Vagina (tissue), 2 donors: ENCODE results near the gene ZNF598. TPM values are rescaled to one million over a fixed set of nuclear protein-coding genes. Genes with fewer than 3 reads are reported as not detected.
"Not testable (repeated sequence)": the region's sequence is repeated elsewhere in the genome, so short reads cannot be mapped to it uniquely, and the experiment has no call there.

Experiments
- DNase-seq, 2 donors: peaks; one replicate each; pipeline ENCODE4 v3.0.0-alpha.2; 2017; ENCODE audit errors: extremely low spot score in 2 of 2
- H3K27ac ChIP-seq: fragments of 200-600 bp; sonication (generic); one replicate; pipeline ENCODE4 v1.5.1; 2019
- H3K27me3 ChIP-seq: fragments of 200-600 bp; sonication (generic); one replicate; pipeline ENCODE4 v1.5.1; 2019
- H3K36me3 ChIP-seq, 2 donors: fragments of 200-600 bp; sonication (generic); one replicate each; pipeline ENCODE4 v1.5.1; 2017 to 2019
- H3K4me1 ChIP-seq: fragments of 200-600 bp; sonication (generic); one replicate; pipeline ENCODE4 v1.5.1; 2019
- H3K4me3 ChIP-seq, 2 donors: fragments of 200-600 bp; sonication (generic); 1 replicate in 1 of 2; 2 replicates in 1 of 2; pipeline ENCODE4 v1.5.1; 2016 to 2019
- H3K9me3 ChIP-seq: fragments of 200-600 bp; sonication (generic); one replicate; pipeline ENCODE4 v1.5.1; 2019
- POLR2A ChIP-seq, 2 donors: fragments of 450-650 bp; IDR thresholded peaks; one replicate each; pipeline ENCODE4 v1.6.1; 2017; ENCODE audit warnings: antibody characterized with exemption in 2 of 2, mild to moderate bottlenecking in 2 of 2, moderate library complexity in 2 of 2
- POLR2AphosphoS5 ChIP-seq, 2 donors: sonication (generic); formaldehyde crosslinking; IDR thresholded peaks; one replicate each; pipeline ENCODE4 v1.9.0; 2017; ENCODE audit warnings: antibody characterized with exemption in 2 of 2, mild to moderate bottlenecking in 2 of 2, low read depth in 1 of 2; ENCODE audit not compliant: insufficient read depth in 1 of 2
- intact Hi-C: fragments of 100-400 bp; cut with DNase I; formaldehyde crosslinking; loops from one replicate; pipeline ENCODE4 v1.15.1; 2023
- total RNA-seq: library from RNA; depleted of rRNA; stranded (reverse); fragments of >200 nt; gene quantifications from one replicate; pipeline ENCODE4 v1.2.3, GENCODE V29; 2016
- TF ChIP-seq, protein P1 (sequence below), 3 experiments: fragments of 450-650 bp in 2 of 3; fragments of 200-600 bp in 1 of 3; sonication (generic) in 1 of 3; IDR thresholded peaks; one replicate each; pipeline ENCODE4 v1.5.1; 2017 to 2019; ENCODE audit warnings: antibody characterized with exemption in 3 of 3, mild to moderate bottlenecking in 2 of 3, moderate library complexity in 2 of 3

The ZNF598 gene
- total RNA-seq, 1 donor from 2014 or later: 51.8 TPM

DNA sequence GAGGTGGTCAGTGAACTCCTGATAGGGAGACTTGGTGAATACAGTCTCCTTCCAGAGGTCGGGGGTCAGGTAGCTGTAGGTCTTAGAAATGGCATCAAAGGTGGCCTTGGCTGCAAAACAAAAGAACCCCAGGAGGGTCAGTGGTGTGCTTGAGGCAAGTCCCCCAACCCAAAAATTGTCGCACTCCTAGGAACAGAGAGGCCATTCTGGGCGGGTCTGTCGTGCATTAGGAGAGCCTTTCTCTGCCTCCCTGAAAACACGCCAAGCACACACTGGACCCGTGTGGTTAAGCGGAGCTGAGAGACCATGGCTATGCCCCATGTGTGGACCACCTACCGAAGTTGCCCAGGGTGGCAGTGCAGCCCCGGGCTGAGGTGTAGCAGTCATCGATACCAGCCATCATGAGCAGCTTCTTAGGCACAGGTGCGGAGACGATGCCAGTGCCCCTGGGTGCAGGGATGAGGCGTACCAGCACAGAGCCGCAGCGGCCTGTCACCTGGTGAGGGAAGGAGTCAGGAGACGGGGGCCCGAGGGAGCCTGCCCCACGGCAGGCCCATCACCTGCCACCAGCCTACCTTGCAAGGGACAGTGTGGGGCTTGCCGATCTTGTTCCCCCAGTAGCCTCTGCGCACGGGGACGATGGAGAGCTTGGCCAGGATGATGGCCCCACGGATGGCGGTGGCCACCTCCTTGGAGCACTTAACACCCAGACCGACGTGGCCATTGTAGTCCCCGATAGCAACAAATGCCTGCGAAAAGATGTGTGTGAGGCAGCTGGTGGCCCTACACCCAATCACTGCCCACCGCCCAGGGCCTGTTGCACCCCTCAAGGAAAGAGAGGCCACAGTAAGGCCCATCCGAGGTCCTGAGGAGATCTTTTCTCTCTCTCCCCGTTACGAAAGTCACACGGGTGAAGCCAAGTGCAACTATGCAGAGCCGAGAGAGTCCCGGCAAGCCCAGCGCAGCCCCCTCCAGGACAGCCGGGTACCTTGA, 47.2 kb downstream of the ZNF598 start:
- intact Hi-C loops, H3K27me3 ChIP-seq, H3K9me3 ChIP-seq, DNase-seq, H3K27ac ChIP-seq: not testable (repeated sequence)
- peak in 1 of 2 donors; percentile 5 for TF ChIP-seq POLR2AphosphoS5 (IDR thresholded peaks at IDR 0.05; ENCODE audit: insufficient read depth in 1 of 2, low read depth in 1 of 2)
- peak overlapping the region in 1 of 2 donors; percentile 88 for H3K4me3 ChIP-seq
- H3K36me3 ChIP-seq: peaks cover 0 to 31% of the 10 kb centered on the region in 2 donors
- peaks cover 52% of the 10 kb centered on the region for H3K4me1 ChIP-seq

DNA sequence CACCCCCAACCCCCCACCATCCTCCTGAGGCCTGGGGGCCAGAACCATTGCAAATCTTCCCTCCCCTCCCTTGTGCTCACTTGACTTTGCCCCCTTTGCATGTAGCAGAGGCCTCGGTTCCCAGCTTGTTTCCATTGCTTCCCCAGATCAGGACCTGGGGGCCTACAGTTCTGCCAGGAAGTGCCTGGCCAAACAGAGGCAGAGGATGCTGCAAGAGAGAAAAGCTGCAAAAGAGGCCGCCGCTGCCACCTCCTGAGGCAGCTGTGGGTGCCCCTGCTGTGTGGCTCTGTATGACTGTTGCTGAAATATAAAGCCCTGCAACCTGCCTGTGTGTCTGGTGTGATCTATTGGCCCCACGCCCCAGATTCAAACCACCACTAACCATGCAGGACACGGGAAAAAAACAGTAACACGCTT, 48.0 kb downstream of the ZNF598 start:
- TF ChIP-seq POLR2AphosphoS5 (IDR thresholded peaks at IDR 0.05; ENCODE audit: insufficient read depth in 1 of 2, low read depth in 1 of 2) (no peak), POLR2A (IDR thresholded peaks at IDR 0.05) (no peak)
- TF ChIP-seq, protein P1, sequence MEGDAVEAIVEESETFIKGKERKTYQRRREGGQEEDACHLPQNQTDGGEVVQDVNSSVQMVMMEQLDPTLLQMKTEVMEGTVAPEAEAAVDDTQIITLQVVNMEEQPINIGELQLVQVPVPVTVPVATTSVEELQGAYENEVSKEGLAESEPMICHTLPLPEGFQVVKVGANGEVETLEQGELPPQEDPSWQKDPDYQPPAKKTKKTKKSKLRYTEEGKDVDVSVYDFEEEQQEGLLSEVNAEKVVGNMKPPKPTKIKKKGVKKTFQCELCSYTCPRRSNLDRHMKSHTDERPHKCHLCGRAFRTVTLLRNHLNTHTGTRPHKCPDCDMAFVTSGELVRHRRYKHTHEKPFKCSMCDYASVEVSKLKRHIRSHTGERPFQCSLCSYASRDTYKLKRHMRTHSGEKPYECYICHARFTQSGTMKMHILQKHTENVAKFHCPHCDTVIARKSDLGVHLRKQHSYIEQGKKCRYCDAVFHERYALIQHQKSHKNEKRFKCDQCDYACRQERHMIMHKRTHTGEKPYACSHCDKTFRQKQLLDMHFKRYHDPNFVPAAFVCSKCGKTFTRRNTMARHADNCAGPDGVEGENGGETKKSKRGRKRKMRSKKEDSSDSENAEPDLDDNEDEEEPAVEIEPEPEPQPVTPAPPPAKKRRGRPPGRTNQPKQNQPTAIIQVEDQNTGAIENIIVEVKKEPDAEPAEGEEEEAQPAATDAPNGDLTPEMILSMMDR (IDR thresholded peaks at IDR 0.05): no peak
- no peak overlapping the region for H3K27ac ChIP-seq
- no peak overlapping the region for H3K4me3 ChIP-seq
- H3K4me1 ChIP-seq: peaks cover 50% of the 10 kb centered on the region
- intact Hi-C loops: no loop called here
- no peaks in the 10 kb centered on the region for H3K27me3 ChIP-seq
- no peaks in the 10 kb centered on the region for H3K9me3 ChIP-seq
- peaks cover 0 to 31% of the 10 kb centered on the region in 2 donors for H3K36me3 ChIP-seq
- DNase-seq: no peak

DNA sequence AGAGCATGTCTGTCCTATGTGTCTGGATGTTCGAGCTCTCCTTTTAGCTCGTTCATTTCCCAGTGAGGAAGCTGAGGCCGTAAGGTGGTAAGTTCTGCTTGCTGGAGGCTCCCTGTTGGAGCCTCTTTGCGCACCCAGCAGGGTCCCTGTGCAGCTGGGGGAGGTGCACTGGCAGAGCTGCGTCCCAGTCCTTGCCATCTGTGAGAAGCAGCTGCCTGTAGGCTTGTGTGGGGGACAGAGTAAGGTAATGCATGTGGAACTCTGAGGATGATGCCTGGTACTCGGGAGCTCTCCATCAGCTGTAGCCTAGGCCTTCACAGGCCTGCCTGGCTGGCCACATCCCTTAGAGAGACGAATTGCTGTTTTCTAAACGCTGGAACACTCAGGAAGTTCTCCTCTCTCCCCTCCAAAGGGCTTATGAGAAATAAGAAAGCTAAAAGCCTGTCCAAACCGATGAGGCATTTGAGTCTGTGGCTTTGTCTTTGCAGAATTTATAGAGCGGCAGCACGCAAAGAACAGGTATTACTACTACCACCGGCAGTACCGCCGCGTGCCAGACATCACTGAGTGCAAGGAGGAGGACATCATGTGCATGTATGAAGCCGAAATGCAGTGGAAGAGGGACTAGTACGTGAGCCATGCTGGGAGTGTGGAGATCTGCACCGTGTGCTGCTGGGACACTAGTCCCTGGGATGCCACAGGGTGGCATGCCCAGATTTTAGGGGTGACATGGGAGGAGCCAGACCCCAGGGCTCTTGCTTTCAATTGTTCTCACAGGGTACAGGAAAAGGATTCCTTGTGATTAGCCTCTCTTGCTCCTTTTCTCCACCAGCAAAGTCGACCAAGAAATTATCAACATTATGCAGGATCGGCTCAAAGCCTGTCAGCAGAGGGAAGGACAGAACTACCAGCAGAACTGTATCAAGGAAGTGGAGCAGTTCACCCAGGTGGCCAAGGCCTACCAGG, 48.7 kb downstream of the ZNF598 start:
- H3K27ac ChIP-seq: no peak overlapping the region
- peaks cover 43% of the 10 kb centered on the region for H3K4me1 ChIP-seq
- peaks cover 0 to 31% of the 10 kb centered on the region in 2 donors for H3K36me3 ChIP-seq
- intact Hi-C loops: no loop called here
- TF ChIP-seq, protein P1 (IDR thresholded peaks at IDR 0.05): no peak
- TF ChIP-seq POLR2AphosphoS5 (IDR thresholded peaks at IDR 0.05; ENCODE audit: insufficient read depth in 1 of 2, low read depth in 1 of 2) (no peak), POLR2A (IDR thresholded peaks at IDR 0.05) (no peak)
- H3K27me3 ChIP-seq: no peaks in the 10 kb centered on the region
- no peaks in the 10 kb centered on the region for H3K9me3 ChIP-seq
- peak overlapping the region; percentile 73 to 81 for H3K4me3 ChIP-seq
- DNase-seq: no peak

DNA sequence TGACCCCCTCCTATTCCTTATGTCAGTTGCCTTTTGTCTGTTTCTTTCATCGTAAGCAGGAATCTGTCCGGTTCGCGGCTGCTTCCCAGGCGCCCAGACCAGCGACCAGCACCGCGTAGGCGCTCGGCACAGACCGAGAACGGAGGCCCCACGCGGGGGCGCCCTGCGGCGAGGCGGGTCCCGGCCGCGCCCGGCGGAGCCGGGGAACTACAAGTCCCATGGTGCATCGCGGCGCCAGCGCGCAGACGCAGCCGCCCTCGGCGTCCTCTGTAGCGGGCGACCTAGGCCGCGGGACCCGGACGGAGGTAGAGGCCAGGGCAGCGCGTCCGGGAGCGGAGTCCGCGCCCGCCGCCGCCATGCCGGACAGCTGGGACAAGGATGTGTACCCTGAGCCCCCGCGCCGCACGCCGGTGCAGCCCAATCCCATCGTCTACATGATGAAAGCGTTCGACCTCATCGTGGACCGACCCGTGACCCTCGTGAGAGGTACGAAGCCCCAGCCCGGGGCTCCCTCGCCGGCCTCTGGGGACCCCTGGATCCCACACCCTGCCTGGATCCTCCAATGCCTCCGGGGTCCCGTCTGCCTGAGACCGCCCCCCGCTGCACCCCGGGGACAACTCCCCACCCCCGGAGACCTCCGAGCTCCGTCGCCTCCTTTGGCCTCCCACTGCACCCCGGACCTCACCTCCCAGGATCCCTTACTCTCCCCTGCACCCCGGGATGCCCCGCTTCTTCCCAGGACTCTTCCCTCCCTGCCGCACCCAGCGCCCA, 50.2 kb downstream of the ZNF598 start, which contains the start of gene NDUFB10:
Gene NDUFB10, plus strand, starts transcription at position 270 of the 771 bp plus-strand sequence. Its CDS starts 87 bp downstream, at position 357.
- Histone ChIP-seq H3K9me3 (no peaks in the 10 kb centered on the region), H3K4me1 (peaks cover 34% of the 10 kb centered on the region), H3K27me3 (no peaks in the 10 kb centered on the region), H3K36me3 (peaks cover 0 to 31% of the 10 kb centered on the region in 2 donors), H3K27ac (peak within 1 kb of the TSS; percentile 79), H3K4me3 (peak within 1 kb of the TSS; percentile 73 to 81)
- DNase-seq: no peak
- peak in 1 of 2 donors; percentile 67 for TF ChIP-seq POLR2A (IDR thresholded peaks at IDR 0.05)
- TF ChIP-seq POLR2AphosphoS5 (IDR thresholded peaks at IDR 0.05; ENCODE audit: insufficient read depth in 1 of 2, low read depth in 1 of 2): peak in 1 of 2 donors; percentile 85
- TF ChIP-seq, protein P1 (IDR thresholded peaks at IDR 0.05): peak in 2 of 3 experiments; percentile 63 to 65
- intact Hi-C loops: no loop called here
